ENCODE results near the gene PNMA3. TPM values are rescaled to one million over a fixed set of nuclear protein-coding genes. Genes with fewer than 3 reads are reported as not detected.
"Not testable (repeated sequence)": the region's sequence is repeated elsewhere in the genome, so short reads cannot be mapped to it uniquely, and the experiment has no call there.

The PNMA3 gene
- under 1 TPM in 2 of 3 donors, not detected in 1; under 0.01 to 0.33 TPM for total RNA-seq

DNA sequence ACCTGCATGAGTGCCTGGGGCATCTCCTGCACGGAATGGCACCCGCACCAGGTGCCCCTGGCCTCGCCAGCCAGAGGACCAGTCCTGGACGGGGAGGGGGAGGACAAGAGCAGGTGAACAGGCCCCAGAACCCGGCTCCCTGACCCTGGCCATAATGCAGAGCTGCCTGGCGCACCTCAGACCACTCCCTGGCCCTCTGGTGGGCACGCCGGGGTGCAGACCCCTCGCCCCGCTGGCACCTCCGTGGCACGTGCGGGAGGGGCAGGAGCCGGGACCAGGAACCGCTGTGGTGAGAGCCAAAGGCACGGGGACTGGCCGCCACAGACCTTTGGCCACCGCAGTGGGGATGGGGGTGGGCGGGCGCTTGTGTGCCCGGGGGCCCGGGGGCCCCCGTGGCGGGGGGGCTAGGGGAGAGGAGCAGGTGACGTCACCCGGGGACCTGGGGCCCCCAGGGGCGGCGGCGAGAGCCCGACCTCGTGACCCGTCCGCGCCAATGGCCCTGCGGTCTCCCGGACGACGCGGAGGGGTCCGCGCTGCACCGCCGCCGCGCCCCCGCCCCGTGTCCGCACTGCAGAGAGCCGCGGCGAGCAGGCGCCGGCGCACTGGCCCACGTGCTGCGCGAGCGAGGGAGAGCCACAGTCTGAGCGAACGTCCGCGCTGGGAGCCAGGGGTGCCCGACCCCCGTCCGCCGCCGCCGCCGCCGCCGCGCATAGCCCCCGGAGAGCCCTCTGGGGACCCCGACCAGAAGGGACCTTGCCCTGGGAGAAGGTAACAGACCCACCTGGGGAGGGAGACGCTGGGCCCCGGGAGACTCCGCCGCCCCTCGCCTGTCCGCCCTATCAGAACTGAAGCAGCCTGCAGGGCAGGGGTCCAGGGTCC is at the start of gene PNMA3:
Gene PNMA3, plus strand, starts transcription at position 600 of the 879 bp plus-strand sequence. CDS start 586 bp downstream, outside the sequence.
- Histone ChIP-seq H3K9me3 (no peaks in the 10 kb centered on the region), H3K27me3 (peaks cover 0 to 67% of the 10 kb centered on the region in 2 donors), H3K36me3 (no peaks in the 10 kb centered on the region), H3K4me1 (no peaks in the 10 kb centered on the region), H3K4me3 (peak within 1 kb of the TSS in 2 of 3 donors; percentile 29 to 52), H3K27ac (no peak within 1 kb of the TSS)
- no peak for TF ChIP-seq POLR2AphosphoS5 (IDR thresholded peaks at IDR 0.05)
- DNase-seq (ENCODE audit: low spot score in 2 of 2), result no peak
- intact Hi-C loops (cut with DNase I; ENCODE audit: low total_unique reads), result no loop called here

- H3K4me3 ChIP-seq; intact Hi-C loops (cut with DNase I; ENCODE audit: low total_unique reads); H3K36me3 ChIP-seq; H3K4me1 ChIP-seq; H3K9me3 ChIP-seq; H3K27ac ChIP-seq; DNase-seq (ENCODE audit: low spot score in 2 of 2): not testable (repeated sequence)
- H3K27me3 ChIP-seq, result peaks cover 0 to 31% of the 10 kb centered on the region in 2 donors
These were observed 39.1 kb upstream of the PNMA3 start for GRCh38 chrX:153017174-153017573.

- H3K36me3 ChIP-seq, result no peaks in the 10 kb centered on the region
- H3K27ac ChIP-seq, result no peak overlapping the region
- H3K4me3 ChIP-seq, result no peak overlapping the region
- intact Hi-C loops (cut with DNase I; ENCODE audit: low total_unique reads), result no loop called here
- H3K4me1 ChIP-seq, result no peaks in the 10 kb centered on the region
- H3K27me3 ChIP-seq, result peaks cover 0 to 33% of the 10 kb centered on the region in 2 donors
- no peak for DNase-seq (ENCODE audit: low spot score in 2 of 2)
- TF ChIP-seq POLR2A (IDR thresholded peaks at IDR 0.05) (no peak), POLR2AphosphoS5 (IDR thresholded peaks at IDR 0.05) (no peak)
- TF ChIP-seq, protein P1, sequence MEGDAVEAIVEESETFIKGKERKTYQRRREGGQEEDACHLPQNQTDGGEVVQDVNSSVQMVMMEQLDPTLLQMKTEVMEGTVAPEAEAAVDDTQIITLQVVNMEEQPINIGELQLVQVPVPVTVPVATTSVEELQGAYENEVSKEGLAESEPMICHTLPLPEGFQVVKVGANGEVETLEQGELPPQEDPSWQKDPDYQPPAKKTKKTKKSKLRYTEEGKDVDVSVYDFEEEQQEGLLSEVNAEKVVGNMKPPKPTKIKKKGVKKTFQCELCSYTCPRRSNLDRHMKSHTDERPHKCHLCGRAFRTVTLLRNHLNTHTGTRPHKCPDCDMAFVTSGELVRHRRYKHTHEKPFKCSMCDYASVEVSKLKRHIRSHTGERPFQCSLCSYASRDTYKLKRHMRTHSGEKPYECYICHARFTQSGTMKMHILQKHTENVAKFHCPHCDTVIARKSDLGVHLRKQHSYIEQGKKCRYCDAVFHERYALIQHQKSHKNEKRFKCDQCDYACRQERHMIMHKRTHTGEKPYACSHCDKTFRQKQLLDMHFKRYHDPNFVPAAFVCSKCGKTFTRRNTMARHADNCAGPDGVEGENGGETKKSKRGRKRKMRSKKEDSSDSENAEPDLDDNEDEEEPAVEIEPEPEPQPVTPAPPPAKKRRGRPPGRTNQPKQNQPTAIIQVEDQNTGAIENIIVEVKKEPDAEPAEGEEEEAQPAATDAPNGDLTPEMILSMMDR (IDR thresholded peaks at IDR 0.05), result no peak
- no peaks in the 10 kb centered on the region for H3K9me3 ChIP-seq
These were observed 37.1 kb upstream of the PNMA3 start for GRCh38 chrX:153019166-153019565.

- H3K36me3 ChIP-seq; DNase-seq (ENCODE audit: low spot score in 2 of 2); H3K9me3 ChIP-seq; intact Hi-C loops (cut with DNase I; ENCODE audit: low total_unique reads); H3K4me3 ChIP-seq; H3K27ac ChIP-seq; H3K4me1 ChIP-seq: not testable (repeated sequence)
- H3K27me3 ChIP-seq, result peaks cover 0 to 55% of the 10 kb centered on the region in 2 donors
These were observed 29.8 kb upstream of the PNMA3 start for GRCh38 chrX:153026501-153026900.

DNA sequence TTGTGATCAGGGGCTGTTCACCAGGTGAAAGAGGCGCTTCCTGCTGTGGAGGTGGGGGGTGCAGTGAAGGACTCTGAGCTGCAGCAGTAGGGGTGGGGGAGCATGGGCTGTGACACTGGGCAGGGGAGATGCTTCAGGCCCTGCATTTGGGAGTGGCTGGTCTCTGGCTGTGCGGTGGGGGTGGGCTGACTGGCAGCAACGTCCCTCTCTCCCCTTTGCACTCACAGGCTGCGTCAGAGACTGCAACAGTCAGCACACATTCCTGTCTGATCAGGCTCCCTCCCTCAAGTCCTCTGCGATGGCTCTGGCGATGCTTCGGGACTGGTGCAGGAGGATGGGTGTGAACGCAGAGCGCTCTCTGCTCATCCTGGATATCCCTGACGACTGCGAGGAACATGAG is 27.8 kb upstream of the PNMA3 start:
- H3K9me3 ChIP-seq; H3K4me1 ChIP-seq; H3K27ac ChIP-seq; H3K36me3 ChIP-seq; DNase-seq (ENCODE audit: low spot score in 2 of 2); intact Hi-C loops (cut with DNase I; ENCODE audit: low total_unique reads); H3K4me3 ChIP-seq: not testable (repeated sequence)
- H3K27me3 ChIP-seq, result peaks cover 0 to 59% of the 10 kb centered on the region in 2 donors

GRCh38 chrX:153029162-153029561 is 27.1 kb upstream of the PNMA3 start:
- no peak for DNase-seq (ENCODE audit: low spot score in 2 of 2)
- Histone ChIP-seq H3K27me3 (peaks cover 0 to 52% of the 10 kb centered on the region in 2 donors), H3K9me3 (peaks cover 0 to 5% of the 10 kb centered on the region in 2 donors), H3K36me3 (no peaks in the 10 kb centered on the region), H3K27ac (no peak overlapping the region), H3K4me3 (no peak overlapping the region), H3K4me1 (no peaks in the 10 kb centered on the region)
- TF ChIP-seq, protein P1 (IDR thresholded peaks at IDR 0.05), result no peak
- TF ChIP-seq POLR2AphosphoS5 (IDR thresholded peaks at IDR 0.05) (no peak), POLR2A (IDR thresholded peaks at IDR 0.05) (no peak)
- intact Hi-C loops (cut with DNase I; ENCODE audit: low total_unique reads), result no loop called here

DNA sequence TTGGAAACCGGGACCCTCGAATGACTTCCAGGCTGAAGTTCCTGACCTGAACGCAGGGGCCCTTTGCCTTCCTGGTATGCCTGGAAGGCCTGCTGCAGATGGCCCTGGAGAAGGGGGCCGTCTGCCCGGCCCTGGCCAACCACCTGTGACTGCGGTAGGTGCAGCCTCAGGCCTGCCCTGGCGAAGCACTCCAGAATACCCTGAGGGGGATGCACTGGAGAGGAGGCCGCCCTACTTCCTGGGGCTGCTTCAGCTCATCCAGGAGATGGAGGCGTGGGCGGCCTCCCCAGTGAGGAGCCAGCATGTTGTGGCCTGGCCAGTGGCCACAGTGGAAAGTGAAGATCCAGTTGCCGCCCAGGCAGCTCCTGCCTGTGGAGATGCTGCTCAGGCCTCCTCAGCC is 26.4 kb upstream of the PNMA3 start:
- H3K36me3 ChIP-seq, result no peaks in the 10 kb centered on the region
- peaks cover 0 to 48% of the 10 kb centered on the region in 2 donors for H3K27me3 ChIP-seq
- no peaks in the 10 kb centered on the region for H3K4me1 ChIP-seq
- H3K27ac ChIP-seq, result no peak overlapping the region
- intact Hi-C loops (cut with DNase I; ENCODE audit: low total_unique reads), result no loop called here
- H3K9me3 ChIP-seq, result peaks cover 0 to 5% of the 10 kb centered on the region in 2 donors
- peak in 1 of 2 donors; percentile 20 for DNase-seq (ENCODE audit: low spot score in 2 of 2)
- H3K4me3 ChIP-seq, result no peak overlapping the region
- no peak for TF ChIP-seq POLR2A (IDR thresholded peaks at IDR 0.05)
- TF ChIP-seq, protein P1 (IDR thresholded peaks at IDR 0.05), result no peak
- no peak for TF ChIP-seq POLR2AphosphoS5 (IDR thresholded peaks at IDR 0.05)
